ENCODE data around the gene MTCL1.

DNA sequence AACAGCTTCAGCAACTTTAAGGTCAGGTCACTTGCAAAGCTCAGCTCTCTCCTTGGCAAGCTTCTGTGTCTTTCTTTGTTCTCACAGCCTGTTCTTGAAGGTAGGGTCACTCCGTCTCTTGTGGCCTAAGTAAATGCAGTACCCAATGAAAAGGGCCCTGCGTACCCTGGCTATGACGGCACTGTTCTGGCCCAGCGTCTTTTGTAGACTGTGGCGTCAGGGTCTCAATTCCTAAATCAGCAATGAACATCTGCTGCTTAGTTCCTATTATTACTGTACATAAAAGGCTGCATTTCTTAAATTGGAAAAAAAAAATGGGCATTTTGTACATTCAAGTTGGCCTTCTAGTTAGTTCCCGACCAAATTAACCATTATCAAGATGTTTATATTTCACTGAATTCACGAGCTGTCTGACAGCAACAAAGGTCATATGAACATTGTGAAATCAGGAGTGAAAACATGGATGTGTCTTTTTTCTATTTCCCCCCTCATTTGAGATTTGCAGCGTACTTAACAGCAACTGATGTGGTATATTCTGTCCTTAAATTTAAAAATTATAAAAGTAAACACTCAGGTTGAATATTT lies 17.0 kb upstream of the MTCL1 start:
- TF ChIP-seq, protein P1, sequence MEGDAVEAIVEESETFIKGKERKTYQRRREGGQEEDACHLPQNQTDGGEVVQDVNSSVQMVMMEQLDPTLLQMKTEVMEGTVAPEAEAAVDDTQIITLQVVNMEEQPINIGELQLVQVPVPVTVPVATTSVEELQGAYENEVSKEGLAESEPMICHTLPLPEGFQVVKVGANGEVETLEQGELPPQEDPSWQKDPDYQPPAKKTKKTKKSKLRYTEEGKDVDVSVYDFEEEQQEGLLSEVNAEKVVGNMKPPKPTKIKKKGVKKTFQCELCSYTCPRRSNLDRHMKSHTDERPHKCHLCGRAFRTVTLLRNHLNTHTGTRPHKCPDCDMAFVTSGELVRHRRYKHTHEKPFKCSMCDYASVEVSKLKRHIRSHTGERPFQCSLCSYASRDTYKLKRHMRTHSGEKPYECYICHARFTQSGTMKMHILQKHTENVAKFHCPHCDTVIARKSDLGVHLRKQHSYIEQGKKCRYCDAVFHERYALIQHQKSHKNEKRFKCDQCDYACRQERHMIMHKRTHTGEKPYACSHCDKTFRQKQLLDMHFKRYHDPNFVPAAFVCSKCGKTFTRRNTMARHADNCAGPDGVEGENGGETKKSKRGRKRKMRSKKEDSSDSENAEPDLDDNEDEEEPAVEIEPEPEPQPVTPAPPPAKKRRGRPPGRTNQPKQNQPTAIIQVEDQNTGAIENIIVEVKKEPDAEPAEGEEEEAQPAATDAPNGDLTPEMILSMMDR (IDR thresholded peaks at IDR 0.05): no peak
- no peak for TF ChIP-seq EP300 (IDR thresholded peaks at IDR 0.05)

Data from ovary (tissue), 3 donors.